ENCODE results near the gene PDE2A.

Gene PDE2A

DNA sequence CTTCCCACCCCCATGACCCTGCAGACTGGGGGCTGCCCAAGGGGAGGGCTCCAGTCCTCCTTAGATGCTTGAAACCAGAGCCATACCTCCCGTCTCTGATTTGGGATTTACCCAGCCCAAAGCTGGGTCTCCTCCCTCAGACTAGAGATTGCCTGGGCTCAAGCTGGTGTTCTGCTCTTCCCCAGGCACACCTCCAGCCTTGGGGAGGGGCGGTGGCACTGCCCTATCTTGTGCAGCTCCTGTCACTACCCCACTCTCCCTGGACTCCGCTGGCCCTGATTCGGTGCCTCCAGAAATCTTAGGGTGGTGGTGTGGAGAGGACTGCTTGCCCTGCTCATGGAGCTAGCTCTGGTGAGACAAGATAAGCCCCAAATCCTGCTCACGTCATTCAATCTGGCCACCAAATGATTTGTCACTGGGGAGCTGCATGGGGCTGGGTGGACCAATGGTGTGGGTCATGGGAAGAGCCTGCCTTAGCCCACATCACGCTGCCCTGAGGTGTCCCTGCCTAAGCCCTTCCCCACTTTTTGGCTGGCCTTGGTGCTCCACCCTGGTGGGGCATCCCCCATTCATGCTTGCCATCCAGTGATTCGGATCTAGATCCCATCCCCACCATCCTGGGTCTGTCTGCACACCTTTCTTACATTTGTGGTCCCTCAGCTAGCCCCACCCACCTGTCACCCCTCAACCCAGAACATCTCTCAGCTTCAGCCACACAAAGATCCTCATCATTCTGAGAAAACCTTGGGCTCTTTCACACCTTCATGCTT lies 87.7 kb downstream of the PDE2A start:
- no peak for DNase-seq

DNA sequence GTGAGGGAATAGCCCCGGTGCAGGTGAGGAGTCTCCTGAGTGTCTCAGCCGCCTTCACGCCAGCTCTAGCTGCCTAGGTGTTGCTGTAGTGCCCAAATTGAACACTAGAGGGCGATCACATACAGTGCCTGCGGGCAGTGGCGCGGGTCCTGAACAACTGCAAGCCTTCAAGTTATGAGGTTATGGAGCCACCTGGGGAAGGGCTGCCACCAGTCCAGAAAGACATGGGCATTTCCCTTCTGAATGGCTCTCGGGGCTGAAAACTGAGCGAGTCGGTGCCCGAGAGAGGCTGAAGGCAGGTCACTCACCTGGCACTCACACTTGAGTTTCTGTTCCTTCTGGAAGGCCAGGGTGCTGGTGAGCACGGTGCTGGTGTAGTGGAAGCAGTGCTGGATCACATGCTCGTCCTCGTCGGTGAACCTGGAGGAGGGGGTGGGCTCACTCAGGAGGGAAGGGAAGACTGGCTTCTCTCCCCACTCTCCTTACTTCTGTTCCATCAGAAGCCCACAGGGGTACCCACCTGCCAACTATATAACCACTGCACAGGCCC lies 88.4 kb downstream of the PDE2A start:
- DNase-seq = peak; percentile 81

- DNase-seq = peak; percentile 11
Measured at GRCh38 chr11:72584939-72585597, 89.2 kb downstream of the PDE2A start.

DNA sequence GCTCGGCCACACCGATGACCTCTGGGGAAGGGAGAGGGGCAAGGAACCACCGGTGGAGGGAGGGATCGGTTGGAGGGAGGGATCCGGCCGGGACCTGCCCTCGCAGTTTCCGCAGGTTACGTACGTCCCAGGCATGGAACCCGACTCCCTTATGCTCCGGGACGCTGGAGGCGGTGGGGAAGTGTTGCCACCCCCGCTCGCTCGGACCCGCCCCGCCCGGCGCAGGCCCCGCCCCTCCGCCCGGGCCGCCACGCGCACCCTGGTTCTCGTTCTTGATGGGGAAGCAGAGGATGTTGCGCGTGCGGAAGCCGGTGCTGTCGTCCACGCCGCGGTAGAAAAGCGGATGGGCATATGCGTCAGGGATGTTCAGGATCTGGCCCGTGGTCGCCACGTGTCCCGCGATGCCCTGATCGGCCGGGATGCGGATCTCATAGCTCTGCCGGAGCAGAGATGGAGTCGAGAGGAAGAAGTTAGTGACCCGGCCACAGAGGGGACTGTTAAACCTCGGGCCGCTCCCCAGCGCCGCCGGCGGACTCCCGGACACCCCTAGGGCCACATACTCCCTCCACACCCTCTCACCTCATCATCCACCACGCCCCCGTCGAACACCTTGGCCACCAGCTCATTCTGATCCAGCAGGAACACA lies 89.8 kb downstream of the PDE2A start:
- DNase-seq = peak; percentile 74

DNA sequence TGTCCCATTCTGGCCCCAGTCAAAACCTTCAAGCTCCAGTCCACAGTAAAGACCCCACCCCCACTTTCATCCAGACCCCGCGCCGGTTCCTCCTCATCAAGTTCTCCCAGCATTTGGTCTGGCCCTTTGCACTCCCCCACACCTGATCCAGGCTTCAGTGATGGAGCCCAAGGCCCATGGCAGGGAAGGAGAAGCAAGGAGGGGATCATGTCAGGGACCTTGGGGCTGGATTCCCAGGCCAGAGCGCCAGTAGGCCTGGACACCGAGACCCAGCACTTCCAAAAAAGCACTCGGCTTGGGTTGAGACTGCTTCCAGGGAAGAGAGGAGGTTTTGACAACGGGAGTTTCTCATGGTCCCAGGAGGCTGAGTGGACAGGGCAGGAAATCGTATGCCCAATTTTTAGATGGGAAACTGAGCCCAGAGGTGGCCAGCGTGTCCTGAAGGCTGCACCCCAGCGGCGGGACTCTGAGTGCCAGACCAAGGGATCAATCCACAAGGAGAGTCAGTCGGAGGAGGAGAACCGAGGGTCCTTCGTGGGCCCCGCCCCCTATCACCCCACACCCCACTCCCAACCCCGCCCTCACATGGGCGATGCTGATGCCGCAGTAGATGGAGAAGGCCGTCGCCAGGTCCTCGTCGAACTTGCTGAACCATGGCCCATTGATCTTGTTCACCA lies 90.5 kb downstream of the PDE2A start:
- DNase-seq = no peak

GRCh38 chr11:72583177-72583553 lies 91.1 kb downstream of the PDE2A start:
- no peak for DNase-seq

DNA sequence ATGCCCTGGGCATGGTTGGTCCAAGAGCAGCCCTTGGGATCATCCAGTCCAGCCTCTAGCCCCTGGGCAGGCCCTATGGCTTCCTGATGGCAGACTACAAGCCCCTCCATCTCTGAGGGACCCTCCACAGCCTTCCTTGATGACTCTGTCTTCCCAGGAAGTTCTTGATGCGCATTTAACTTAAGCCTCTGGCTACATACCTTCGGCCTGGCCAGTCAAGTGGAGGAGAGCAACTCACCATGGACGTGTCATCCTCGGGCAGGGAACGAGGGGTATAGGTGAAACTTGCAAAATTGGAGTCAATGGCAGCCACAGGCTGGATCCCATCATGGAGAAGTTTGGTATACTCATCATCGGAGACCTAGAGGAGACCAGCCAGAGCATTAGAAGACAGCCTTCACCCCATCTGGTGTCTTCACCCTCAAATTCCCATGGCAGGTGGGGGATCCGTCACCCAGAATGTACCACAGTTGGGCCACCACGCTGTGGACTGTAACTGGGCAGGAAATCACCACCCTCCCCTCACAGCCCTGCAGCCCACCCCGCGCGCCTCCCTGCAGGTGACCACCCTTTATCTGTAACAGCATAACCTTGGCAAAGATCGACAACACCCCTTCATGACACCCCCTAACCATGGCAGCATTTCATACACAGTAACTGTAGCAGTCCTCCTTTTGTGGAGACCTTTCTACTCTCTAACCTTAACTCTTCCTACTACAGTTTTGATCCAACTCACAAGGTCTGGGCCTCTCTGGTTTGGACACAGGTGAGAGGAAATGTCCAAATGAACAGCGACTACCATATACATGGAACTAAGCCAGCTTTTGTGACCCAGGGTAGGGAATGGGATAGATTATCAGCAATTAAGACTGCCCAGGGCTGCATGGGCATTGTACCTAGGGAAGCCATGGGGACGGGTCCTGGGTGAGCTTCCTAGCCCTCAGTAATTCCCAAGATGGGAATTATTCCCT lies 91.7 kb downstream of the PDE2A start:
- no peak for DNase-seq

DNA sequence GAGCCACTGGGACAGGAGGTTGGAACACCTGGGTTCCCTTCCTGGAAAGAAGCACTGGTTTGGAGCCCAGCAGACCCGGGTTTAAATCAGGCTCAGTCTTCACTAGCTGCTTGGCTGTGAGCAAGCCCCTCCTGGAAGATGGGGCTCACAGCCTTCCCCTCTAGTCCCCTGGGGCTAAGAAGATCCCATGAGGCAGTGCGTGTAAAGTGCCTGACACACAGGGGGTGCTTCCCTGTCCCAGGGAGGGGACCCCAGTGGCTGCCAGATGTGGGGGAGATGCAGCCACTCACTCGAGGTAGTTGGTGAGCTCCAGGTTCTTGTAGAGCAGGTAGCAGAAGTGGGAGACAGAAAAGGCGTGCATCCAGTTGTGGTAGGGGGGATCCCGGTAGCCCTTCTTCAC lies 93.2 kb downstream of the PDE2A start:
- DNase-seq = no peak

DNA sequence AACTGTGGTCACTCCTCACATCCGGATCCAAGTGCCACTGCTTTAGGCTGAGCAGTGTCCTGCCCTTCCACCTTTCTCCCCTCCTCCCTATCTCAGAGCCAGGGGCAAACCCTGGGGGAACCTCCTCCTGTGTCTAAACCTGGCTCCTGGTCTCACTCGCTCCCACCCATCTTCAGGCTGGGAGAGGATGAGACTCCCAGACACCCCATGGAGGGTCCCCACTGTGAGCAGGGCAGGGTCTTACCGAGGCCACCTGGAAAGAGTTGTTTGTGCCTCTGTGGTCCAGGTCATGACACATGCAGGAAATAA lies 93.6 kb downstream of the PDE2A start:
- no peak for DNase-seq

GRCh38 chr11:72579816-72580641 lies 94.2 kb downstream of the PDE2A start:
- DNase-seq = no peak

- no peak for DNase-seq
Measured at GRCh38 chr11:72578991-72579815, 95.0 kb downstream of the PDE2A start.

DNA sequence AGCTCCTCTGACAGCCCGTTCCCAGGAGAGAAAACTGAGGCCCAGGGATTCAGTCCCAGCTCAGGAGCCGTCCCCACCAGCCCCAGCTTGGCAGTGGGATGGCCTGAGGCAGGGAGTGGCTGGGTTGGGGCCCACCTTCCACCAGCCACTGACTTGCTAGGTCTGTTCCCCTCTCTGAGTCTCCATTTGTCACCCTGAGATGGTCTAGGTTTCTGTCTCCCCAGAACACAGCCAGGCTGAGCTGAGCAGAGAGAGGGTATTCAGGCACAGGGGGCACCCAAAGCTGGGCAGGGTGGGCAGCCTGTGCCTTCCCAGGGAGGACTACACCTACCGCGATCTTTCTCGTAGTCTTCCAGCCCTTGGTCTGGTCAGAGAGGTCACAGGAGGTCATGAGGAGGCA lies 95.7 kb downstream of the PDE2A start:
- DNase-seq = no peak

GRCh38 chr11:72578051-72578450 lies 96.2 kb downstream of the PDE2A start:
- DNase-seq = no peak

DNA sequence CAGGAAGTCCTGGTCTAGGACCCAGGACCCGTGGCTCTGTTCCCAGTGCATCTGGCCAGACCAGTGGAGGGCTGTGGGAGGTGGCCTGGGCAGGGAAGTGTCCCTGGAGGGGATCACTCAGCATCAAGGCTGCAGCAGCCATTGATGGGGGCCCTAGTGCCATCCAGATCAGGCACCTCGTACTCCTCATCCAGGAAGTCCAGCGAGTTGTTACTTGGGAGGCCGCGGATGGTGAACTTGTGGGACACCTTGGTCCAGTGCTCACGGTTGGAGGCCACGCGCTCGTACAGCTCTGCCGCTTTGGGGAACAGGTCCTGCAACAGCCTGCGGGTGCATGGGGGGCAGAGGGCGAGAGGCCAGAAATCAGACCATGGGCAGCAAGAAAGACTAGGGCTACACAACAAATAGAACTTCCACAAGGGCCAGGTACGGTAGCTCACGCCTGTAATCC lies 96.9 kb downstream of the PDE2A start:
- DNase-seq = no peak

- no peak for DNase-seq
Measured at GRCh38 chr11:72576661-72577060, 97.6 kb downstream of the PDE2A start.

GRCh38 chr11:72576243-72576595 lies 98.0 kb downstream of the PDE2A start:
- DNase-seq = no peak

GRCh38 chr11:72575533-72576242 lies 98.5 kb downstream of the PDE2A start:
- no peak for DNase-seq

DNA sequence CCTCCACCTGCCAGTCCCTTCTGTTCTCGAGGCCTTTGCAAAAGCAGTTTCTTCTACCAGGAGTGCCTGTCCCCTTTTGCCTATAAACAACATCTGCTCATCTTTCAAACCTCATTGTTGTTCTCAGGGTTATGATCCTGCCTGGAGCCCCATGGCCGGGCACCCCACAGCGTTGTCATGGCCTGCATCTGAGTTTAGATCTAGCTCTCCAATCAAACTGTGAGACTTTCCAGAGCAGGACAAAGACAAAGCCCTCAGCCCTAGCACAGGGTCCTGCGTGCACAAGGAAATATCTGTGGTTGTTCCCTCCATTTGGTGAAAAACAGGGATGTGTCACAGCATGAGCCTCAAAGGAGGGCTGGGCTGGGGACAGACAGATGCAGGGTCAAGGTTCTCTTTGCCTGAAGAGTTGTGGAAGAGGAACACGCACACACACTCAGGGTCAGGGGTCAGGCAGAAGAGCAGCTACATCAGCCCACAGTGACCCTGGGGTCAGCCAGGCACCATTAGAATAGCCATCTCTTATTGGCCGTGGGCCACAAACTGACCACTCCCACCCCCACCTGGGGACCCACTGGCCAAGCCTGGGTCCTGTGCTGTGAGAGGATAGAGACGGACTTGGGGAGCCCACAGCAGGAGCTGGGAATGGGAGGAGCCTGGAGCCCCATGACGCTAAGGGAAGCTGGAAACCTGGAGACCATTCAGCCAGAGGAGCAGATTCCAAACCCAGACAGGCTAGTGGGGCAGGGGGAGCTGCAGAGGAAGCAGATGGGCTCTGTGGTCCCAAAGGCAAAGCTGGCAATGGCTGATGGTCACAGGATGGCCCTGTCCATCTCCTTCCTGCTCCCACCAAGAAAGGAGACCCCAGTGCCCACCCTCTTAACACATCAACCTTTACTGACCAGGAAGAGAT lies 99.4 kb downstream of the PDE2A start:
- DNase-seq = no peak
